Kidney (tissue), 14 donors: ENCODE measurements around the gene RCAN2. TPM values are rescaled to one million over a fixed set of nuclear protein-coding genes. Genes with fewer than 3 reads are reported as not detected.

ENCODE experiments used
- DNase-seq, 5 donors: peaks; one replicate each; pipeline ENCODE4 v3.0.0-alpha.2; 2013 to 2020
- FAIRE-seq: peaks from 2 replicates; lab custom pipeline; 2012; peaks lifted over from hg19 to GRCh38; lab: Jason Lieb, UNC
- H3K27ac ChIP-seq, 2 donors: one replicate each; pipeline ENCODE4 v1.7.0; 2013; ENCODE audit warnings: low read depth in 2 of 2, low read length in 2 of 2, inconsistent platforms in 1 of 2
- H3K27me3 ChIP-seq: one replicate; pipeline ENCODE4 v1.7.1; 2013; ENCODE audit warnings: low read length, inconsistent platforms; ENCODE audit not compliant: control insufficient read depth, insufficient read depth
- H3K36me3 ChIP-seq, 3 donors: one replicate each; pipeline versions ENCODE4 v1.7.0 to v1.7.1; 2013; ENCODE audit warnings: low read length in 3 of 3, control low read depth in 1 of 3, inconsistent platforms in 1 of 3; ENCODE audit not compliant: insufficient read depth in 3 of 3, control insufficient read depth in 2 of 3
- H3K4me1 ChIP-seq, 3 donors: one replicate each; pipeline versions ENCODE4 v1.7.0 to v1.7.1; 2013; ENCODE audit warnings: low read length in 3 of 3, inconsistent platforms in 1 of 3, low read depth in 1 of 3; ENCODE audit not compliant: control insufficient read depth in 2 of 3, insufficient read depth in 2 of 3
- H3K4me3 ChIP-seq, 3 donors: one replicate each; pipeline versions ENCODE4 v1.7.0 to v1.8.1; 2013; ENCODE audit warnings: low read length in 3 of 3, control low read depth in 1 of 3, inconsistent platforms in 1 of 3
- H3K9ac ChIP-seq, 3 donors: one replicate each; pipeline versions ENCODE4 v1.7.0 to v1.7.1; 2013; ENCODE audit warnings: low read length in 3 of 3, control low read depth in 1 of 3, inconsistent platforms in 1 of 3
- H3K9me3 ChIP-seq, 3 donors: one replicate each; pipeline versions ENCODE4 v1.7.0 to v1.7.1; 2013; ENCODE audit warnings: low read length in 3 of 3, control low read depth in 1 of 3, inconsistent platforms in 1 of 3; ENCODE audit not compliant: control insufficient read depth in 2 of 3, insufficient read depth in 1 of 3
- CTCF ChIP-seq: IDR thresholded peaks from 3 replicates; pipeline ENCODE4 v1.5.1; 2012; ENCODE audit warnings: mild to moderate bottlenecking, moderate library complexity, borderline replicate concordance; ENCODE audit not compliant: insufficient read depth; ENCODE audit errors: extremely low read depth
- intact Hi-C: fragments of 100-400 bp; cut with DNase I; formaldehyde crosslinking; loops from one replicate; pipeline ENCODE4 v1.11.1; 2022
- polyA plus RNA-seq: library from polyadenylated mRNA; stranded (reverse); fragments of 350-450 nt; fragmentation: Illumina TruSeq; extraction: RNeasy Lipid Tissue Mini Kit (QIAGEN cat#74804); gene quantifications from one replicate; pipeline ENCODE4 v1.2.3, GENCODE V29; 2014; ENCODE audit warnings: low read depth, low replicate concordance; ENCODE audit not compliant: insufficient read depth
- total RNA-seq: library from RNA; stranded (reverse); fragmentation: NEBNext Ultra II Directional; extraction: Animal tissue kit (Norgen Biotek cat#: 25700); gene quantifications from one replicate; pipeline ENCODE4 v1.2.1, GENCODE V29; 2021
- donor health status: control.
- donor health status: control.
- donor health status: control.
- donor health status: control.
- donor health status: control.
- donor health status: DM: yes; HTN: yes; CAD: no.
- donor health status: Normal renal cell carcinoma (clear cell type).

Gene RCAN2
- total and polyA plus RNA-seq, 2 donors from 2014 or later: 25.7 to 37.4 TPM

GRCh38 chr6:46502486-46503119 lies 11.4 kb upstream of the RCAN2 start:
- no peak overlapping the region for H3K27ac ChIP-seq
- peaks cover 0 to under 1% (median 0%) of the 10 kb centered on the region in 3 donors for H3K4me1 ChIP-seq
- TF ChIP-seq CTCF: no peak
- intact Hi-C loops: no loop called here
- H3K9ac ChIP-seq: no peak overlapping the region
- H3K36me3 ChIP-seq: no peaks in the 10 kb centered on the region
- DNase-seq: no peak
- H3K4me3 ChIP-seq: no peak overlapping the region
- no peaks in the 10 kb centered on the region for H3K9me3 ChIP-seq
- FAIRE-seq: no peak
- no peaks in the 10 kb centered on the region for H3K27me3 ChIP-seq

DNA sequence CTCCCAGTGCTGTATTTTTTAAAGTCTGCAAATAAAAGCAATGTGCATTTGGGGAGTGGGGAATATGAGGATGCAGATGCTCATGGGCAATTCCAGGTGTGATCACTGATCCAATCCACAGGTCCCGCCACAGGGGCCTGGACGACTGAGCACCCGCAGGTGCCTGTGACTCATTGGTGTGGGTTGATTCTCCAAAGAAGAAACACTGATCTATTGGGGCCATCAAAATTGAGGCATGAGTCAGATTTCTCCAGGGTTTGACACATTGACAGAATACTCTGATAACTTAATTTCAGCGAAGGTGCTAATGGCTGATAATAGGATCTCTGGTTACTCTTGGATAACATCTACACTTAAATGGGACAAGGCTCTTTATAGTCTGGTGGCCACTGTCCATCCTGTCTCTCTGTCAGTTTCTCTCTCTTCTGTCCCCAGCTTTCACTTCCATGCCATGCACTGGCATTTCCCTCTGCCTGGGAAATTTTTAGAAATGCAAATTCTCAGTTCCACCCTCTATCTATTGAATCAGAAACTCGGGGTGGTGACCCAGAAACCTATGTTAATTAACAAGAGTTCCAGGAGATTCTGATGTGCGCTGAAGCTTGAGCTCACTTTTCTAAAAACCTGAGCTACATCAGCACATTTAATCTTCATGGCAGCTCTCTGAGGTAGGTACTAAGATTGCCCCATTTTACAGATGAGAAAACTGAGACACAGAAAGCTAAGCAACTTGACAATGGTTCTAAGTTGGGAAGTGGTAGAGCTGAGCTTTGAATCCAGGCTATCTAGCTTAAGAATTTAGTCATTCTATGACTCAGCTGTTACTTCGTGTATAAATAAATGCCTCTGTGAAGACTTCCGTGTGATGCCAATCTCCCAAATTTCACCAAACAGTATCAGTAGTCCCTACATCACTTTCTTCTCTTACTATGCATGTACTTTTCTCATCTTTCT lies 10.2 kb upstream of the RCAN2 start:
- Histone ChIP-seq H3K4me3 (no peak overlapping the region), H3K27ac (no peak overlapping the region), H3K36me3 (no peaks in the 10 kb centered on the region), H3K9ac (no peak overlapping the region), H3K9me3 (no peaks in the 10 kb centered on the region), H3K27me3 (no peaks in the 10 kb centered on the region), H3K4me1 (no peaks in the 10 kb centered on the region)
- DNase-seq: no peak
- no peak for TF ChIP-seq CTCF
- FAIRE-seq: no peak
- intact Hi-C loops: no loop called here

- FAIRE-seq (no peak), DNase-seq (no peak)
- Histone ChIP-seq H3K36me3 (no peaks in the 10 kb centered on the region), H3K9me3 (no peaks in the 10 kb centered on the region), H3K9ac (no peak overlapping the region), H3K4me1 (no peaks in the 10 kb centered on the region), H3K27ac (no peak overlapping the region), H3K4me3 (no peak overlapping the region), H3K27me3 (no peaks in the 10 kb centered on the region)
- intact Hi-C loops: no loop called here
- TF ChIP-seq CTCF: no peak
These were observed 9.1 kb upstream of the RCAN2 start for GRCh38 chr6:46500382-46500781.
